Gastrocnemius medialis (tissue), 4 donors: ENCODE data around the gene TP73.

Experiments
- CTCF ChIP-seq, 5 experiments: fragments of 450-650 bp in 3 of 5; fragments of 200-600 bp in 2 of 5; sonication (generic) in 2 of 5; IDR thresholded peaks in 4 of 5; conservative IDR thresholded peaks in 1 of 5; 1 replicate in 4 of 5; 2 replicates in 1 of 5; pipeline ENCODE4 v1.5.1; 2016 to 2019; ENCODE audit warnings: antibody characterized with exemption in 5 of 5, mild to moderate bottlenecking in 3 of 5, moderate library complexity in 3 of 5
- POLR2A ChIP-seq, 2 donors: fragments of 450-650 bp; IDR thresholded peaks; one replicate each; pipeline ENCODE4 v1.6.1; 2017; ENCODE audit warnings: antibody characterized with exemption in 2 of 2, mild to moderate bottlenecking in 2 of 2, moderate library complexity in 2 of 2

GRCh38 chr1:3679098-3679555 lies 26.8 kb downstream of the TP73 start:
- TF ChIP-seq CTCF (IDR thresholded peaks at IDR 0.05 in 4 of 5, conservative IDR thresholded peaks at IDR 0.05 in 1 of 5), result no peak
- no peak for TF ChIP-seq POLR2A (IDR thresholded peaks at IDR 0.05)
